Measurements from ENCODE around the gene WNT9A.

DNA sequence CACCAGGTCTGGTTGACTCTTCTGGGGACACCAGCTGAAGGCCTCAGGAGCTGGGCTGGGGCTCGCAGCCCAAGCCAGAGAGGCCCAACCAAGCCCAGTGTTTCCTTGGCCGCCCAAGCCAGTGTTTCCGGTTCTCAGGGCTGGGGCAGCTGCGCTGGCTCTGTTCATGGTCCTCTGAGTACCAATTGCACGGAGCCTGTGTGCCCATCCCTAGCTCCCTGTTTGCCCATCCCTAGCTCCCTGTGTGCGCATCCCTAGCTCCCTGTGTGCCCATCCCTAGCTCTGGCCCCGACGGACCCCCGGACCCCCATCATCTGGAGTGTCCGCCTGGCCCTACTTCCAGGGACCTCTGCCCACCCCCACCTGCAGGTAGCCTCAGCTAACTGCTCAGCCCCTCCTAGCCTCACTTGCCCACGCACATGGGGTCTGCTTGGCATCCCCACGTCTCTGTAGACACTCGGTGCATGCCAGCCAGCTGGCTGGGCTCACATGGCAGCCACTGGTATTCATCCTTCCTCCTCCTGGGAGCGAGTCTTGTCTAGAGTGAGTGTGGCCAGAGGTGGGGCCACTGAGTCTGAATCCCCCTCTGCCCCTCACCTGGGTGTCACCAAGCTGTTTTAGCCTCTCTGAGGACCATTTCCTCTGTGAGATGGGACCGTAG, 64.0 kb downstream of the WNT9A start:
- TF ChIP-seq, protein P1, sequence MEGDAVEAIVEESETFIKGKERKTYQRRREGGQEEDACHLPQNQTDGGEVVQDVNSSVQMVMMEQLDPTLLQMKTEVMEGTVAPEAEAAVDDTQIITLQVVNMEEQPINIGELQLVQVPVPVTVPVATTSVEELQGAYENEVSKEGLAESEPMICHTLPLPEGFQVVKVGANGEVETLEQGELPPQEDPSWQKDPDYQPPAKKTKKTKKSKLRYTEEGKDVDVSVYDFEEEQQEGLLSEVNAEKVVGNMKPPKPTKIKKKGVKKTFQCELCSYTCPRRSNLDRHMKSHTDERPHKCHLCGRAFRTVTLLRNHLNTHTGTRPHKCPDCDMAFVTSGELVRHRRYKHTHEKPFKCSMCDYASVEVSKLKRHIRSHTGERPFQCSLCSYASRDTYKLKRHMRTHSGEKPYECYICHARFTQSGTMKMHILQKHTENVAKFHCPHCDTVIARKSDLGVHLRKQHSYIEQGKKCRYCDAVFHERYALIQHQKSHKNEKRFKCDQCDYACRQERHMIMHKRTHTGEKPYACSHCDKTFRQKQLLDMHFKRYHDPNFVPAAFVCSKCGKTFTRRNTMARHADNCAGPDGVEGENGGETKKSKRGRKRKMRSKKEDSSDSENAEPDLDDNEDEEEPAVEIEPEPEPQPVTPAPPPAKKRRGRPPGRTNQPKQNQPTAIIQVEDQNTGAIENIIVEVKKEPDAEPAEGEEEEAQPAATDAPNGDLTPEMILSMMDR (conservative IDR thresholded peaks at IDR 0.05; ENCODE audit: low read depth, low read length) = no peak
- no peak for TF ChIP-seq EZH2 (IDR thresholded peaks at IDR 0.05; ENCODE audit: borderline replicate concordance, low read depth, low read length, poor library complexity, severe bottlenecking)

Measured in A673 (cell line).